HFFc6 (cell line): Measurements from ENCODE around the gene PRKAA1. TPM values are rescaled to one million over a fixed set of nuclear protein-coding genes. Genes with fewer than 3 reads are reported as not detected.
"Not testable (repeated sequence)": the region's sequence is repeated elsewhere in the genome, so short reads cannot be mapped to it uniquely, and the experiment has no call there.

Experiments
- DNase-seq: peaks from one replicate; pipeline ENCODE4 v3.0.0-alpha.2; 2018
- H3K27ac Mint-ChIP-seq: 2 replicates; pipeline ENCODE4 v1.8.0; 2020; ENCODE audit warnings: mild to moderate bottlenecking, mixed read lengths
- H3K27me3 Mint-ChIP-seq: 2 replicates; pipeline ENCODE4 v1.8.0; 2021; ENCODE audit warnings: mild to moderate bottlenecking, moderate library complexity, mixed read lengths; ENCODE audit not compliant: insufficient read depth
- H3K36me3 Mint-ChIP-seq: 2 replicates; pipeline ENCODE4 v1.8.0; 2021; ENCODE audit warnings: low read depth, mixed read lengths
- H3K4me1 Mint-ChIP-seq: 2 replicates; pipeline ENCODE4 v1.8.0; 2020; ENCODE audit warnings: low read depth, mixed read lengths
- H3K4me3 Mint-ChIP-seq: 2 replicates; pipeline ENCODE4 v1.8.0; 2020; ENCODE audit warnings: mild to moderate bottlenecking, moderate library complexity, mixed read lengths
- H3K9me3 Mint-ChIP-seq: 2 replicates; pipeline ENCODE4 v1.8.0; 2020; ENCODE audit warnings: mild to moderate bottlenecking, mixed read lengths
- total RNA-seq, 6 experiments: library from RNA; stranded (reverse); fragmentation: NEBNext Ultra II Directional; extraction: Animal tissue kit (Norgen Biotek cat#: 25700); gene quantifications; 2 replicates in 1 of 6; 3 replicates in 5 of 6; pipeline ENCODE4 v1.2.3, GENCODE V29; 2021
- TF ChIP-seq, protein P1 (sequence below): fragments of 200-600 bp; sonication (generic); IDR thresholded peaks from 2 replicates; pipeline ENCODE4 v1.5.0; 2021; ENCODE audit warnings: antibody characterized with exemption, mild to moderate bottlenecking

The PRKAA1 gene
- total RNA-seq, 6 experiments from 2014 or later: 81.7 to 103 (median 88.3) TPM

DNA sequence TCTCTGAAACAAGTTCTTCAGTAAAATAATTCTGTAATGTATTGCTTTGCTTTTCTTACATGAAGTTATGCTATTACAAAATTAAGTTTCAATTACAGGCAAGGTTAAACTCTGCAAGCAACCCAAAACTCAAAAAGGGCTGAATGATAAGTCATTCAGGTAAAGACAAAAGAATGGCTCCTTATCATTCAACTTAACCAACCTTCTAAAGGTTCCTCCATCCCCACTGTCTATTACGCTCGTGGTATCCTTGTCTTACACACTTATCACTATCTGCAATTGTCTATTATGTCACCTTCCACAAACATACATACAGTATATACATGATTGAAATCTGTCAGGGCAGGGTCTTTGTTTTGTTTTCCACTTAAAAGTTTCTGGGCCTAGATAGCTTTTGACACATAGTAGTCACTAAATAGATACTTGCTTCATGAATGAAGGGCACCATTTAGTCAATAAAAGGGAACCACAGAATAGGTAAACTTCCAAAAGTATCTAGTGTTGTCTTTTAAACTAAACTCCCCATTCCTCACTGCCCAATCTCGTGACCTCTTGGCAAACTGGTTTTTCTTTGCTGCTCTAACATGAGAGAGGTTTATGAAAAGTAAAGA is 30.0 kb upstream of the PRKAA1 start:
- H3K27ac Mint-ChIP-seq: peak overlapping the region; percentile 64
- no peaks in the 10 kb centered on the region for H3K9me3 Mint-ChIP-seq
- no peak for DNase-seq
- no peak overlapping the region for H3K4me3 Mint-ChIP-seq
- peaks cover 63% of the 10 kb centered on the region for H3K36me3 Mint-ChIP-seq
- H3K4me1 Mint-ChIP-seq: peaks cover 57% of the 10 kb centered on the region
- TF ChIP-seq, protein P1, sequence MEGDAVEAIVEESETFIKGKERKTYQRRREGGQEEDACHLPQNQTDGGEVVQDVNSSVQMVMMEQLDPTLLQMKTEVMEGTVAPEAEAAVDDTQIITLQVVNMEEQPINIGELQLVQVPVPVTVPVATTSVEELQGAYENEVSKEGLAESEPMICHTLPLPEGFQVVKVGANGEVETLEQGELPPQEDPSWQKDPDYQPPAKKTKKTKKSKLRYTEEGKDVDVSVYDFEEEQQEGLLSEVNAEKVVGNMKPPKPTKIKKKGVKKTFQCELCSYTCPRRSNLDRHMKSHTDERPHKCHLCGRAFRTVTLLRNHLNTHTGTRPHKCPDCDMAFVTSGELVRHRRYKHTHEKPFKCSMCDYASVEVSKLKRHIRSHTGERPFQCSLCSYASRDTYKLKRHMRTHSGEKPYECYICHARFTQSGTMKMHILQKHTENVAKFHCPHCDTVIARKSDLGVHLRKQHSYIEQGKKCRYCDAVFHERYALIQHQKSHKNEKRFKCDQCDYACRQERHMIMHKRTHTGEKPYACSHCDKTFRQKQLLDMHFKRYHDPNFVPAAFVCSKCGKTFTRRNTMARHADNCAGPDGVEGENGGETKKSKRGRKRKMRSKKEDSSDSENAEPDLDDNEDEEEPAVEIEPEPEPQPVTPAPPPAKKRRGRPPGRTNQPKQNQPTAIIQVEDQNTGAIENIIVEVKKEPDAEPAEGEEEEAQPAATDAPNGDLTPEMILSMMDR: no peak
- H3K27me3 Mint-ChIP-seq: peaks cover 20% of the 10 kb centered on the region

DNA sequence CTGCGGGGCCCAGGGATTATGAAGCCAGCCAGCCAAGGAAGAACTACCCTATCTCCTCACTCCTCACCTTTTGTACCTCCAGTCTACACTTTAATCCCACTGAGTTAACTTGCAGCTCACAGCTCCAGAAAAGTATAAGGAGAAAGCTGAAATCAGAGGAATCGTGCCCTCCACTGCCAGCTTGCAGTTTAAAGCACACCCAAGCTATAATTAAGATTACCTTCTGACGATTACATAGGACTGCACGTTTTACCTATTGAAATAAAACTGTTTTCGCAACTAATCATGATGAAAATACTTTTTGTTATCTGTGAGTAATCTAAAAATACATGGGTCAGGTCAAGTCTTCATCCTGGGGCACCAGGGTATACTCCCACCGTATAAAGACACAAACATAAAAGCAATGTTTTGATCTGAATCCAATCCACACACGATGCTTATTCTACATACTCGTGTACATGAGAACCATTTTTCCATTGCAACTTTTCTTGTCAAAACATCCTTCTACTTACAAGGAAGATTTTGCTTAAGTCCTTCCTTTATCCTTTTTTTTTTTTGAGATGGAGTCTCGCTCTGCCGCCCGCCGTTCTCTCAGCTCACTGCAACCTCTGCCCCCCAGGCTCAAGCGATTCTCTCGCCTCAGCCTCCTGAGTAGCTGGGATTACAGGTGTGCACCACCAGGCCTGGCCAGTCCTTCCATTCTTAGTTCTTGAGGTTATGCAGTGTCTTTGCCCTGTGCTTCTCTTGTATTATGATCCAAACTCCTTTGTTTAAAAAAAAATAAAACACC is 29.2 kb upstream of the PRKAA1 start:
- Mint-ChIP-seq H3K27me3 (peaks cover 20% of the 10 kb centered on the region), H3K4me3 (no peak overlapping the region; the same call in 1 of the 2 replicates), H3K36me3 (peaks cover 56% of the 10 kb centered on the region), H3K9me3 (no peaks in the 10 kb centered on the region), H3K4me1 (peaks cover 50% of the 10 kb centered on the region), H3K27ac (peak overlapping the region; percentile 67)
- TF ChIP-seq, protein P1: no peak
- no peak for DNase-seq

DNA sequence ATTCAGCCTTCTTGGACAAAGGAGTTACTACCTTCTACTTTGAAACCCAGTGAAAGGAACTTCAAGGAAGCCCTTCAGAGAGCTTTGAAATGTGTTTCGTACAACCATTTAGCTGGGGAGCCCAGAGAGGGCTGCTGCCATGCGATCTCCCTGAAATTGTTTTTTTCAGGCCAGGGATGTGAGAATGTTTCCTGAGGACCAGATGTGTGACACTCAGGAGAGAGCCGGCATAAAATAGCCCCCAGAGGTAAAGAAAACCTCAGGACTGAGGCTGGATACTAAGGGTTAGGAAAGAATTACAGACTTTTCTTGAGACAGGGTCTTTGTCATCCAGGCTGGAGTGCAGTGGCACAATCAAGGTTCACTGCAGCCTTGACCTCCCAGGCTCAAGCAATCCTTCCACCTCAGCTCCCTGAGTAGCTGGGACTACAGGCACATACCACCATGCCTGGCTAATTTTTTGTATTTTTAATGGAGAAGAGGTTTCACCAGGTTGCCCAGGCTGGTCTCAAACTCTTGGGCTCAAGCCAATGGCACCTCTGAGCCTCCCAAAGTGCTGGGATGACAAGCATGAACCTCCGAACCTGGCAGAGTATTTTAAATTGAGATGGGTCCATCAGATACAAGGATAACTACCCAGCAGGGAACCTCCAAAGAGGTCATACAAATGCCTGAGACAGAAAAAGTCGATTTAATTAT is 28.5 kb upstream of the PRKAA1 start:
- Mint-ChIP-seq H3K9me3 (no peaks in the 10 kb centered on the region), H3K27ac (peak overlapping the region; percentile 67), H3K27me3 (peaks cover 20% of the 10 kb centered on the region), H3K36me3 (peaks cover 49% of the 10 kb centered on the region), H3K4me1 (peaks cover 42% of the 10 kb centered on the region), H3K4me3 (no peak overlapping the region; the same call in 1 of the 2 replicates)
- TF ChIP-seq, protein P1: no peak
- no peak for DNase-seq

DNA sequence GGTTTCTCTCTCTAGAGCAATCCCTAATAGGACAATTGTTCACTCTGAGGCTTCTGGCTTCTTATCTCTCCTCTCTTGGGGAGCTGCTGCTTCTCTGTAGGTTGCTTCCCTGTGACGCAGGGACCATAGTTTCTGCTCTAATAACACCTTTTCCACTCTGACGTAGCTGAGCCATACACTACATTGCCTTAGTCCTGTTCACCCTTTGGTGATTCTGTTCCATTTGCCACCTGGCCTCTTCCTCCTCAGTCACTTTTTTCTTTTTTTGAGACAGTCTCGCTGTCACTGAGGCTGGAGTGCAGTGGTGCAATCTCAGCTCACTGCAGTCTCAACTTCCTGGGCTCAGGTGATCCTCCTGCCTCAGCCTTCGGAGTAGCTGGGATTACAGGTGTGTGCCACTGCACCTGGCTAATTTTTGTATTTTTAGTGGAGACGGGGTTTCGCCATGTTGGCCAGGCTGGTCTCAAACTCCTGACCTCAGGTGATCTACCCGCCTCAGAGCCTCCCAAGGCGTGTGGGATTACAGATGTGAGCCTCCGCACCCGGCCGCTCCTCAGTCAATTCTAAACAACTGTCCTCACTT is 27.4 kb upstream of the PRKAA1 start:
- Mint-ChIP-seq H3K27ac (peak overlapping the region; percentile 18), H3K4me1 (peaks cover 36% of the 10 kb centered on the region), H3K36me3 (peaks cover 43% of the 10 kb centered on the region), H3K27me3 (peaks cover 20% of the 10 kb centered on the region)
- not testable (repeated sequence) for H3K4me3 Mint-ChIP-seq, H3K9me3 Mint-ChIP-seq, DNase-seq

DNA sequence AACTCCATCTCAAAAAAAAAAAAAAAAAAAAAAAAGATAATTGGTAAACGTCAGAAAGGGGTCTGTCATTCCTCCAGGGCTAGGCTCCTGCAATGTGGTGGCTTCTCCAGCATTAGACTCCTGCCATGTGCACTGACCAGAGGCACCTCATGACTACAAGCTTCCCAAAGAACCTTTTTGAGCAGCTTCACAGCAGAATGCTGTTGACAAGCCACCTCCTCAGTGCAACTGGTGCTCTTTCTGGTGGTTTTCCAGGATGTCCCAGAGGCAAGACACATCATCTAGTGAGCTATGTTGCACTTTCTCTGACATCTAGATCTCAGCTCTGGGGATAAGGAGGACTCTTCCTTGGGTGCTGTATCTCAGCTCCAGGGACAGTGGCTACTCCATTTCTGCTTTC is 25.3 kb upstream of the PRKAA1 start:
- Mint-ChIP-seq H3K27me3 (peaks cover 16% of the 10 kb centered on the region), H3K4me1 (peaks cover 20% of the 10 kb centered on the region), H3K4me3 (no peak overlapping the region; the same call in 1 of the 2 replicates), H3K27ac (peak overlapping the region; percentile 52), H3K36me3 (peaks cover 22% of the 10 kb centered on the region), H3K9me3 (no peaks in the 10 kb centered on the region)
- TF ChIP-seq, protein P1: no peak
- DNase-seq: peak; percentile 37
